Kidney epithelial cell (primary cell): ENCODE results near the gene HRCT1. TPM values are rescaled to one million over a fixed set of nuclear protein-coding genes. Genes with fewer than 3 reads are reported as not detected.

Source experiments
- DNase-seq: peaks from one replicate; pipeline ENCODE4 v3.0.0-alpha.2; 2010; ENCODE audit warnings: low read depth
- H3K27me3 ChIP-seq: 2 replicates; pipeline ENCODE4 v1.6.0; 2011; ENCODE audit warnings: low read length; ENCODE audit not compliant: control insufficient read depth, insufficient read depth
- H3K36me3 ChIP-seq: 2 replicates; pipeline ENCODE4 v1.5.1; 2011; ENCODE audit warnings: low read length; ENCODE audit not compliant: control insufficient read depth, insufficient read depth
- H3K4me3 ChIP-seq: 2 replicates; pipeline ENCODE4 v1.5.1; 2011; ENCODE audit warnings: low read depth, mild to moderate bottlenecking, control low read depth, low read length
- CTCF ChIP-seq: IDR thresholded peaks from 2 replicates; pipeline ENCODE4 v1.5.1; 2011; ENCODE audit warnings: mild to moderate bottlenecking, moderate library complexity, low read length, control low read depth, inconsistent platforms; ENCODE audit not compliant: insufficient read depth, poor library complexity, severe bottlenecking
- total RNA-seq: library from RNA; depleted of rRNA; stranded (reverse); fragments of >200 nt; gene quantifications from 2 replicates; pipeline ENCODE4 v1.2.3, GENCODE V29; 2015

The HRCT1 gene
- total RNA-seq, 1 donor from 2014 or later = 0.58 TPM

GRCh38 chr9:35952526-35953191 is 46.7 kb downstream of the HRCT1 start:
- Histone ChIP-seq H3K4me3 (no peak overlapping the region), H3K27me3 (no peaks in the 10 kb centered on the region), H3K36me3 (no peaks in the 10 kb centered on the region)
- no peak for TF ChIP-seq CTCF
- no peak for DNase-seq

GRCh38 chr9:35954942-35955546 is 49.0 kb downstream of the HRCT1 start:
- Histone ChIP-seq H3K36me3 (no peaks in the 10 kb centered on the region), H3K27me3 (no peaks in the 10 kb centered on the region), H3K4me3 (no peak overlapping the region)
- peak; percentile 65 for DNase-seq
- peak; percentile 81 for TF ChIP-seq CTCF

- no peaks in the 10 kb centered on the region for H3K36me3 ChIP-seq
- TF ChIP-seq CTCF = no peak
Observed at GRCh38 chr9:35956651-35957050, 50.6 kb downstream of the HRCT1 start.

More at GRCh38 chr9:35956651-35957050, 50.6 kb downstream of the HRCT1 start:
- no peaks in the 10 kb centered on the region for H3K27me3 ChIP-seq
- no peak for DNase-seq
- no peak overlapping the region for H3K4me3 ChIP-seq

Other genes with a start within 250 kb of the HRCT1 start
- 1,522 and 7,636 TPM in 2 replicates for gene RMRP, start 248.2 kb upstream of the HRCT1 start, total RNA-seq
- gene CCDC107, start 247.9 kb upstream of the HRCT1 start, total RNA-seq = 14.0 and 21.1 TPM in 2 replicates
- 0.62 and 1.2 TPM in 2 replicates for gene ARHGEF39, start 241.0 kb upstream of the HRCT1 start, total RNA-seq
- 0.04 and 0.27 TPM in 2 replicates for gene CA9, start 232.3 kb upstream of the HRCT1 start, total RNA-seq
- 68.9 and 77.1 TPM in 2 replicates for gene TPM2, start 216.3 kb upstream of the HRCT1 start, total RNA-seq
- 245 and 268 TPM in 2 replicates for gene TLN1, start 174.0 kb upstream of the HRCT1 start, total RNA-seq
- 73.9 and 87.5 TPM in 2 replicates for gene CREB3, start 173.5 kb upstream of the HRCT1 start, total RNA-seq
- 53.7 and 57.0 TPM in 2 replicates for gene GBA2, start 157.0 kb upstream of the HRCT1 start, total RNA-seq
- 21.5 and 24.4 TPM in 2 replicates for gene RGP1, start 156.9 kb upstream of the HRCT1 start, total RNA-seq
- not detected in 2 replicates for gene MSMP, start 151.9 kb upstream of the HRCT1 start, total RNA-seq
- 35.9 and 39.8 TPM in 2 replicates for gene NPR2, start 114.6 kb upstream of the HRCT1 start, total RNA-seq
- not detected in 2 replicates for gene SPAG8, start 93.9 kb upstream of the HRCT1 start, total RNA-seq
- 46.1 and 54.9 TPM in 2 replicates for gene HINT2, start 91.2 kb upstream of the HRCT1 start, total RNA-seq
- gene FAM221B, start 77.5 kb upstream of the HRCT1 start, total RNA-seq = not detected in 2 replicates
- gene TMEM8B, start 77.0 kb upstream of the HRCT1 start, total RNA-seq = 5.9 and 11.5 TPM in 2 replicates
- not detected in 2 replicates for gene OR13J1, start 35.8 kb upstream of the HRCT1 start, total RNA-seq
- not detected in 2 replicates for gene SPAAR, start 3.3 kb downstream of the HRCT1 start, total RNA-seq
- not detected in 2 replicates for gene OR2S2, start 52.0 kb downstream of the HRCT1 start, total RNA-seq
- 4.0 and 4.8 TPM in 2 replicates for gene RECK, start 130.7 kb downstream of the HRCT1 start, total RNA-seq
- 38.6 and 43.1 TPM in 2 replicates for gene GLIPR2, start 230.5 kb downstream of the HRCT1 start, total RNA-seq